Inferior parietal cortex (tissue), 1 donor: ENCODE results near the gene EIF4E2.
A peak's percentile ranks its signal among the peaks of the same experiment; 100 is the strongest.

ENCODE experiments used
- DNase-seq: peaks from one replicate; pipeline ENCODE4 v3.0.0-alpha.2; 2016; ENCODE audit errors: extremely low spot score

Gene EIF4E2, protein sequence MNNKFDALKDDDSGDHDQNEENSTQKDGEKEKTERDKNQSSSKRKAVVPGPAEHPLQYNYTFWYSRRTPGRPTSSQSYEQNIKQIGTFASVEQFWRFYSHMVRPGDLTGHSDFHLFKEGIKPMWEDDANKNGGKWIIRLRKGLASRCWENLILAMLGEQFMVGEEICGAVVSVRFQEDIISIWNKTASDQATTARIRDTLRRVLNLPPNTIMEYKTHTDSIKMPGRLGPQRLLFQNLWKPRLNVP

DNA sequence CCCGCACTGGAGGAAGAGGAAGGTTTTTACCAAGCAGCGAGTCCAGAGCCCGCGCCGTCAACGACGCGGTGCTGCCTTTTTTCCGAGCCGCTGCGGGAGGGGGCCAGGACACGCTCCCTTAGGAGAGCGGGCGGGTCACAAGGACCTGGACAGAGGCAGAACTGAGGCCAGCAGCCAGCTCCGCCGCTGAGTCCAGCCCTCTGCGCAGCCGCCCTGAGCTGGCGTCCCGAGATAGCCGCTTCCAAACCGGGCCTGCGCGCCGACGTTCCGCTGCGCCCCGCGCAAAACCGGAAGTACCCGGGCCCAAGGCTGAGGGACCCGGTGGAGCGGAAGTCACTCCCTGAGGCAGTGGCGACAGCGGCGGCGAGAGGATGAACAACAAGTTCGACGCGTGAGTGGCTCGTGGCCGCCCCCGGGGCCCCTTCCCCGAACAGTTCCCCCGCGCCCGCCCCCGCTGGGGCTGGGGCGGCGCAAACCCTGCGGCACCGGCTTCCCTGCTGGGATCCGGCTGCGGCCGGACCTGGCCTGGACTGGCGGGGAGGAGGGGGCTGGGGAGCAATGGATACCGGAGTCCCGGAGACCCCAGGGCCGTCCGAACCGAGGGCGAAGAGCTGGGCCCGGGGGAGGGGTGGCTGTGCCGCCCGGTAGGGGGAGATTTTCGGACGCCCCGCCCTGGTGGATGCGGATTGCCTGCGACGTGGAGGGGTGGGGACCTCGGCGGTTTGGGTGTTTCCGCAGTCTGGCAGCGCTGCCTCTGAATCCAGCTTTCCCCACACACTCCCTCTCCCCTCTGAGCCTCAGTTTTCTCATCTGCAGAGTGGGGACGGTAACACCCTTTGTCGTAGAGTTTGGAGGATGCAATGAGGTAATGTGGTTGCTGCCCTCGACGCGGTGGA is at the start of gene EIF4E2, which contains the start of gene TIGD1:
TSS of gene EIF4E2 (plus strand) at position 336 of the 896 bp plus-strand sequence. CDS start at position 372, 36 bp downstream.
TSS of gene TIGD1 (minus strand) at position 204 of the 896 bp plus-strand sequence. CDS start 675 bp downstream, outside the sequence.
- DNase-seq: peak; percentile 94

DNA sequence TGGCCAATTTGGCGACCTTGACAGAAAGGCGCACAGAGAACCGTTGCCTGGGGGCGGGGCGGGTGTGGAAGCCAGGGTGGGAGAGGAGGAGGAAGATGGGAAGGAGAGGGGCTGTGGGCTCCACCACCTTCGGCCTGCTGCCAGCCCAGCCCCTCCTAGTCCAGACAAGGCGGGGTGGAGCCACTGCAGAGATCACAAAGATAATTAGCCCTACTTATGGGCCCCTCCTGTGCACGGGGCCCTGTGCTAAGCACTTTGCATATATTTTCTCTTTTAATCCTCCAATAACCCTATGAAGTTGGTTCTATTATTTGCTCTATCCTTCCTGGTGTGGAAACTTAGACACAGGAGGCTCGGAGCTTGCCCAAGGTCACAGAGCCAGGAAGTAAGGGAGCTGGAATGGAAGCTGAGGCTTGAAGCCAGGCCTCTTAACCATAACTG is 49.1 kb upstream of the EIF4E2 start:
- DNase-seq: no peak

- DNase-seq: no peak
Measured at GRCh38 chr2:232501794-232502390, 48.6 kb upstream of the EIF4E2 start.

DNA sequence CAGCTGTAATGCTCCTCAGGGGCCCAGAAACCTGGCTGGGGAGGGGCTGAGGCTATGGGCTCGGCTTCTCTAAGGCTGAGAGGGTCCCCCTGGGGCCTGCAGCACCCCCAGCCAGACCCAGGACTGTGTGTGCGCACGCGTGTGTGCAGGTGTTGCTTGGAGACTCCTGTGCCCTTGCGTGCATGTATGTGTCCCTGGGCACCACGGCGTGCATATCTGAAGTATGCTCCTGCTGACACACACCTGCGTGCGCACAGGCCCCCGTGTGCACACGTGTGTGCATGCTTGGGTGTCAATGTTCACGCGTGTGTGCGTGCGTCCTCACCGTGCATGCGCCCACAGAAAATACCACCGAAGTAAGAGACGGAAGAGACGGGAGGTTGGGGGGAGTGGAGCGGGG is 48.0 kb upstream of the EIF4E2 start:
- no peak for DNase-seq

DNA sequence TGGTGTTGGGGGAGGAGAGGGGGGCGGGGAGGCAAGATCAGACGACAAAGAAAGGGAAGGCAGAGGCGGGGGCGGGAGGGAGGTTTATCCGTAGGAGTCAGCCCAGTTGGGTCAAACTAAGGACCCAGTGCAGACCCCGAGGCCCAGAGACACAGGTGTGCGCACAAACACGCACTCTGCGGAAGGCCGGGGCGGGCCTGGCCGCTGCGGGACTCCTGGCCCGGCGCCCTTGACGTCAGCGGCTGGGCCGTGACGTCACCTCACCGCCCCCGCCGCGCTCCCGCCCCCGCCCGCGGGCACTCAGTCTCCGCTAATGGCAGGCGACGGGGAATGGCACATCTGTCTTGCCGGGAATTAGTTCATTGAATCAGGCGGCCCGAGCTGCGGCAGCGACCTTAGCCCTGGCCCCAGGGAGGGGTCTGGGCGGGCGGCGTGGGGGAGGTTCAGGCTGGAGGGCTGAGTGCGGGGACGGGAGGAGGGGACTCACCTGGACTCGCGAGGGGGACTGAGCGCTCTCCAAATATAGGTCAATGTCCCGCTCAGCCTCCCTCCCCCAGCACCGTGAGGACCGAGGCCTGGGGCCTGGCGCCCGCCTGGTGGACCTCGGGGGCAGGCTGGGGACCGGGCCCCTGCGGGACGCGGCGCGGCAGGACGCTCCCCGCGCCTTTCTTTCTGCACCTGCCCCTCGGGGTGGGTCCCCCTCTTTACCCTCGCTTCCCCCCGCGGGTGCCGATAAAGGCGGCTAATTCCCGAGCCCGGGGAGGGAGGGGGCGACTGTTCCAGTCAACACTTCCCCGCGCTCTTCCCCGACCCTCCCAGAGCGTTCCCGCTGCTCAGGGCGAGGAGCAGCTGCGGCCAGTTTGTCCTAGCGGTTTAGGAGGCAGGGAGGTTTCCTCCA is 47.3 kb upstream of the EIF4E2 start:
- no peak for DNase-seq

DNA sequence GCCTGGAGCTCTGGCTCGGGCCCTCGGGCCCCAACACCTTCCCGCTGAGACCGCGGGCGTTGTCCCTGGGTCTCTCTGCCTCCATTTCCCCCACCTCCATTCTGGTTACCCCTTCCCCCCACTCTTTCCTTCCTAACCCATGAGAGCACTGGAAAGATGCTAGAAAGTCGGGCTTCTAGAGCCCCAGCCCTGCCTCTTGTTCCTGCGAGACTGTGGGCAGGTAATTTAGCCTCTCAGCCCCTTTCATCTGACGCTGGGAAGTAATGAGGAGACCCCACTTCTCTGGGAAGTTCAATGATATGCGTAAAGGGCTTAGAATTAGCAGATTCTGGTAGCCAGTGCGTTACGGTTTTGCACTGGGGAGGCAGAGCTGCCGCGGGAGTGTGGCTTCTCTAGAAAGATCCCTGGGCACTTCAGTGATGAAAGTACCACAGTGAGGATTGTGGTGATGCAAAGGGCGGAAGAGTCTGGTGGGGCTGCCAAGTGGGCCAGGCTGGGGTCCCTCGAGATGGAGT is 46.6 kb upstream of the EIF4E2 start:
- no peak for DNase-seq

DNA sequence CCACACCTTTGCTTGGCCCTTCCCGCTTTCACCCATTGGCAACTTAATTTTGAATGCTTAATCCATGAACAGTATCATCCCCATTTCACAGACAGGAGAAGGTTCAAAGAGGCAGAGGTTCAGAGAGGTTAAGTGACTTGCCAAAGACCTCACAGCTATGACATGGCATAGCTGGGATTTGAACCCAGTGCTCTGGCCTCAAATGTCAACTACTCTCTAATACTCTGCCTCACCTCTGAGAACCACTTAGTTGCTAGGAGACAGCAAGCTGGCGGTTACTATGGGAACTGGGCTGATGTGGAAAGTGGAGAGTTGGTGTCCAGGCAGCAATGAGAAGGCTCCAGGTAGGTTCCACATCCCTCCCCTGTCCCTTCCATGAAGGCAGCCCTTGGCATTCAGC is 46.1 kb upstream of the EIF4E2 start:
- no peak for DNase-seq

GRCh38 chr2:232505856-232506255 is 44.6 kb upstream of the EIF4E2 start:
- DNase-seq: no peak

GRCh38 chr2:232506709-232507108 is 43.8 kb upstream of the EIF4E2 start:
- DNase-seq: no peak

DNA sequence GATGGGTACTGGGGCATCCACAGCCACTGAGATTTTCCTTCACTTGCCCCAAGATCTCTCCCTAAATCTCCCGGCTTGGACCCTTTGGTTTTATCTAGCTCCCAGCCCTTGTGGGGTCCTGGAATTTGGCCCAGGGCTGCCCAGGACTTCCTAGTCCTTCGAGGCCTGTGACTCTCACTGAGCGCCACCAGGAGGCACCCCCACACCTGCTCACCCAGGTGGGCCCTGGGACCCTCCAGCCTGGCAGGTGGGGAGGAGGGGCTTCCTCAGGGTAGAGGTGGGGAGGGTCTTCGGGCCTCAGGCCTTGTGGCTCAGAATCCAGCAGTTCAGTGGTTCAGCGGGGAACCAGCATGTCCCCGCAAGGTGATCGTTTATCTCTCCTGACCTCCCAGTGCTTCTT is 42.2 kb upstream of the EIF4E2 start:
- no peak for DNase-seq

DNA sequence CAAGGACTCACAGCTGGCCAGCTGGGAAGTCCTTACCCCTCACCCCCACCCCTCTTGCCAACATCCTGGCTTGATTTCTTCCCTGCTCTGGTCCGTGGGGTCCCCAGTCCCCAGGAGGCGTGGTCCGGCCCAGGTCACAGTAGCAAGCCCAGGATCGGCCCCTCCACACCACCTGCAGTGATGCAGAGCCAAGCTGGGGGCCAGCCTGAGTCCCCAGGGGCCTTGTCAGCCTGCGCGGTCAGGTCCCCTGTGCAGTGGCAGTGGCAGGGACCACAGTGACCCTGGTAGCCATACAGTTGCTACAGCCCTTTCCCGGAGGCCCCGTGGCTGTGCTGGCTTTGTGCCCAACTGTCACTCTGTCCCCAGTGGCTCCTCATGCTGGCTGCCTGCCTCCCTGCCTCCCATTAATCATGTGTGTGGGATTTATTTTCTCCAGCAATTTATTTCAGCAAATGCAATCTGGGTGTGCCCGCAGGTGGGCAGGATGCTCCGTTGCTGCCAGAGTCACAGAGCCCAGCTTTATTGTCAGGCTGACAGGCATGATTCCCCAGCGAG is 39.1 kb upstream of the EIF4E2 start:
- DNase-seq: no peak

GRCh38 chr2:232512602-232513001 is 37.9 kb upstream of the EIF4E2 start:
- no peak for DNase-seq

- DNase-seq: no peak
Measured at GRCh38 chr2:232513353-232513752, 37.1 kb upstream of the EIF4E2 start.

- DNase-seq: no peak
Measured at GRCh38 chr2:232515639-232516038, 34.9 kb upstream of the EIF4E2 start.

- no peak for DNase-seq
Measured at GRCh38 chr2:232516551-232516950, 33.9 kb upstream of the EIF4E2 start.

DNA sequence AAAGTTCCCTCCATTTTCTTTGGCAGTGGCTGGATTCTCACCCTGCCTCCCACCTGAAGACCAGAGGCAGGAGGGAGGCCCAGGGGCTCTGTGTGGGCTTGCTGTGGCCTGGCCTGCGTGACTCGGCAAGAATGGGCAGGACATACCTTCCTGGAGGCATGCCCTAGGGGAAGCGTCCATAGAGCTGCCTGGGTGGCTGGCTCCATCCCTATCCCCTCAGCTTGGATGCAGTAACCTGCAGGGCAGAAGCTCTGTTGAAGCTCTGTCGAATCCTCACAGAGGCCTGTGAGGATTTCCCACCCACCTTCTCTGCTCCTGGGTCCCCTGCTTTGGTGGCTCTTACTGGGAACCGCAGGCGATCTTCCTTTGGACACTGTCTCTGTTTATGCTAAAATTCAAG is 31.6 kb upstream of the EIF4E2 start:
- no peak for DNase-seq

DNA sequence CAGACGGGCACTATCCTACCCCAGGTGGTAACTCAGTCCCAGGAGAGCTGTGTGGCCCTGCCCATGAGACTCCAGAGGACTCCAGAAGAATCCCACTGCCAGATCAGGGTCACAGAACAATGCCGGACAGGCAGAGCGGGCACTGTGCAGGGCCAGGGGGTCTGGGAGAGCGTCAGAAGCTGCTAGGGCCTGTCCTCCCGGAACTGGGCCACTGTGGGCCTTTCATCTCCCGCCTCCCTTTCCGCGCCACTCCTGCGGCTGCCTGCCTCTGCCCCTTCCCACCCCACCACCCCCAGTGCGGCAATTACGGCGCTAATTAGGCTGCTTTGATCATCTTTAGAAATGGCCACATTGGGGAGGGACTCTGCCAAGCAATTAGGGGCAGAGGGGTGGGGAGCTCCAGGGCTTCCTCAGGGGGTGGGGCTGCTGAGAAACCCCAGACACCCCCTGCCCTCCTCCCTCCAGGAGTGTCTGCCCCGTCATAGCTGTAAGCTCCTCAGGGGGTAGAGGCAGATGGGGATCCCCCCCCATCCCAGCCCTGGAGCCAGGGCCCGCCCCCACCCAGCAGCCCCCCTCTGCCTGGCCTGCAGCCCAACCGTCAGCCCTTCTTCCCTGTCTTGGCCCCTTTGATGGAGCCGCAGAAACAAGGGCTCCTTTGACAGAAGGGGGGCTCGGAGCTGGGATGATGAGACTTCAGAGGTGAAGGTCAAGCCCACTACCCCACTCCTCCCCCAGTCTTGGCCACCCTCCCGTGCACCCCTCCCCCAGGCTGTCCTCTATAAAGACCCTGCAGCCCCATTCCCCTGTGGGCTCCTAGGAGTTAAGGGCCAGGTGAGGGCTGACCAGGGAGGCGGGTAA is 30.7 kb upstream of the EIF4E2 start, which contains the start of gene PRSS56:
TSS of gene PRSS56 (plus strand) at position 808 of the 858 bp plus-strand sequence. CDS start 211 bp downstream, outside the sequence.
- DNase-seq: no peak

DNA sequence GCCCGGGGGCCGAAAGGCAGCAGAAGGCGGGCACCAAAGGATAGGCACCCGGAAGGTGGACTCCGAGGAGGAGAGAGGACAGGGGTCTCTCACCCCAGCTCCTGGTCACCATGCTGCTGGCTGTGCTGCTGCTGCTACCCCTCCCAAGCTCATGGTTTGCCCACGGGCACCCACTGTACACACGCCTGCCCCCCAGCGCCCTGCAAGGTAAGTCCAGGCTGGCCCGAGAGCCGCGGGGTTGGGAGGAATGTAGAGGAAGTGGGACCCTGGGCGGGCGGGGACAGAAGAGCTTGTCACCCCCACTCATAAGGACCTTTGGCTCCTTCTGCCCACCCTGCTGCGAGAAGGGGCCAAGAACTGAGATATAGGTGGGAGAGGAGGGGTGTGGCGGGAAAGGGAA is 30.0 kb upstream of the EIF4E2 start:
- DNase-seq: no peak

DNA sequence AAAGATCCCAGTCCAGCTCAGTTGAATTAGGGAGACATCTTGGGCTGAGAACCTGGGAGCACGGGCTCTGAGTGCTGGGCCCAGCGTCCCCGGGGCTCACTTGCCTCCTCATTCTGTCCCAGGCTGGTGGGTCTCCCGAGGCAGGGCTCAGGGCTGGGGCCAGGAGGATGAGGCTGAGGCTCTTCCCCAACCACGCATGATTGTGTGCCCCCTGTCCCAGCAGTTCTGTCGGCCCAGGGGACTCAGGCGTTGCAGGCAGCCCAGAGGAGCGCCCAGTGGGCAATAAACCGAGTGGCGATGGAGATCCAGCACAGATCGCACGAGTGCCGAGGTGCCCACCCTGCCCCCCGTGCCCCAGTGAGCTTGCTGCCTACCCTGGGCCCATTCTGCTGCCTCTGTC is 29.4 kb upstream of the EIF4E2 start:
- no peak for DNase-seq
